Measurements from ENCODE around the gene ID3.
"Not testable (repeated sequence)": the region's sequence is repeated elsewhere in the genome, so short reads cannot be mapped to it uniquely, and the experiment has no call there.

Gene ID3

GRCh38 chr1:23588749-23589548, 29.6 kb upstream of the ID3 start:
- no peak for DNase-seq

DNA sequence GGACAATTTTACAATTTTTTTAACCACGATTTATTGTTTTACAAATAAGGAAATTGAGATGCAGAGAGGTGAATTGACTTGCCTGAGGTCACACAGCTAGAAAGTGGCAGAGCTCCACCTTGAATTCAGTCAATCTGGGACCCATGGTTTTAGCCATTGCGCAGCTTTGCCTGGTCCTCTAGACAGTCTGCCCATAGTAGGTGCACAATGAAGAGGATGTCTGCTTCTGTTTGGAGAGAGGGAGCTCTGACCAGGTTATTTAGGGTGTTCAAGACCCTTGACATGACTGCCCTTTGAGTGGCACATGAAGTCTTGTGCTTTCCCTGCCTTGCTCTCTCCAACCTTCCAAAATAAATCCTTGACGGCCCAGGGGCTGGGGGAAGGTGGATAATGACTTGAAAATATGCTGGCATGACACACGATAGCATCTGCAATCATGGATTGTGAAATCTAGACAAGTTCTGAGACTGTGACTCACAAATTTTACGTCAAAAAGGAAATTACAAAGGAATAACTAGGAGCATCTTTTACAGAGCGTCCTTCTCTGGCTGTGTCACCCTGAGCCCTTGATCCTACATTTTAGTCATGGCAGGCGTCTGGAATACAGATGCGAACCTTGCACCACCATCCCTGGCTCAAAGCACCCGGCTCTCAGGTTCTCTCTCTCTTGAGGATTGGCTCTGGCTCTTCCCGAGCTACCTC, 26.2 kb upstream of the ID3 start:
- peak; percentile 87 to 99 (median 98) for DNase-seq

DNA sequence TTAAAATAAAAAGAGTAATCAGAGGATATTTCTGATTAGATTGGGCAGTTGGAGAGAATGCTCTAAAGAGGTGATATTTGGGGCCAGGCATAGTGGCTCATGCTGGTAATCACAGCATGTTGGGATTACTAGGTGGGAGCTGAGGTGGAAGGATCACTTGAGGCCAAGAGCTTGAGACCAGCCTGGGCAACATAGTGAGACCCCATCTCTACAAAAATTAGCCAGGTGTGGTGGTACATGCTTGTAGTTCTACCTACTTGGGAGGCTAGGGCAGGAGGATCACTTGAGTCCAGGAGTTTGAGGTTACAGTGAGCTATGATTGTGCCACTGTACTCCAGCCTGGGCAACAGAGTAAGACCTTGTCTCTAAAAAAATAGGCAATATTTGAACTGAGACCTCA, 24.4 kb upstream of the ID3 start:
- DNase-seq = not testable (repeated sequence)

GRCh38 chr1:23582820-23583219, 23.5 kb upstream of the ID3 start:
- DNase-seq = no peak

GRCh38 chr1:23581219-23581618, 21.9 kb upstream of the ID3 start:
- DNase-seq = no peak

- DNase-seq = peak in 1 of 3 donors; percentile 45
Measured at GRCh38 chr1:23578997-23579363, 19.7 kb upstream of the ID3 start.

DNA sequence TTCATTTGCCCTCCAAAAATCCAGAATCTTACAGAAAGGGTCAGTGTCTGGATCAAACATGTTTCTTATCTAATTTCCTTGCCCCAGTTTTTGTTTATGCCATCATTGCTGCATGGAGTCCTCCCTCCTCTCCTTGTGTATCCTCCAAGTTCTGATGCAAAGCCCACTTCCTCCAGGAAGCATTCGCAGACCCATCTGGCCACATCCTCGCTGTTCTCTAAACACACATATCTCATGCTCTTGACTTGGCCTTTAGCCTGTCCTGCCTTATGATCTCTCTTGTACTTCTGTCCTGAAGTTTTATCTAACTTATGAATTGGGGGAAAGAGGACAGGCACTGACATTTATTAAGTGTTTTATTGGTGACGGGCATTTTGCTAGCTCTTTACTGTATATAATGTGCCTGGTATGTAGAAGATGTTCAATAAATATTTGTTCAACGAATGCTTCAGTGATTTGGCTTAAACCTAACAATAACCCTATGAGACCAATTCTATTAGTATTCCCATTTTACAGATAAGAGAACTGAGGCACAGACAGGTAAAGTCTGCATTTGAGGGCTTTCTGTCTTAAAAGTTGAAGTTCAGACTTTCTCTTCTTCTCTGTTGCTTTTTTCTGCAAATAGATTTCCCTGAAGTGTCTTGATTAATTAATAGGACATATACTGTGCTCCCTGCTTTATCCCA, 19.2 kb upstream of the ID3 start:
- DNase-seq = peak in 1 of 3 donors; percentile 38

DNA sequence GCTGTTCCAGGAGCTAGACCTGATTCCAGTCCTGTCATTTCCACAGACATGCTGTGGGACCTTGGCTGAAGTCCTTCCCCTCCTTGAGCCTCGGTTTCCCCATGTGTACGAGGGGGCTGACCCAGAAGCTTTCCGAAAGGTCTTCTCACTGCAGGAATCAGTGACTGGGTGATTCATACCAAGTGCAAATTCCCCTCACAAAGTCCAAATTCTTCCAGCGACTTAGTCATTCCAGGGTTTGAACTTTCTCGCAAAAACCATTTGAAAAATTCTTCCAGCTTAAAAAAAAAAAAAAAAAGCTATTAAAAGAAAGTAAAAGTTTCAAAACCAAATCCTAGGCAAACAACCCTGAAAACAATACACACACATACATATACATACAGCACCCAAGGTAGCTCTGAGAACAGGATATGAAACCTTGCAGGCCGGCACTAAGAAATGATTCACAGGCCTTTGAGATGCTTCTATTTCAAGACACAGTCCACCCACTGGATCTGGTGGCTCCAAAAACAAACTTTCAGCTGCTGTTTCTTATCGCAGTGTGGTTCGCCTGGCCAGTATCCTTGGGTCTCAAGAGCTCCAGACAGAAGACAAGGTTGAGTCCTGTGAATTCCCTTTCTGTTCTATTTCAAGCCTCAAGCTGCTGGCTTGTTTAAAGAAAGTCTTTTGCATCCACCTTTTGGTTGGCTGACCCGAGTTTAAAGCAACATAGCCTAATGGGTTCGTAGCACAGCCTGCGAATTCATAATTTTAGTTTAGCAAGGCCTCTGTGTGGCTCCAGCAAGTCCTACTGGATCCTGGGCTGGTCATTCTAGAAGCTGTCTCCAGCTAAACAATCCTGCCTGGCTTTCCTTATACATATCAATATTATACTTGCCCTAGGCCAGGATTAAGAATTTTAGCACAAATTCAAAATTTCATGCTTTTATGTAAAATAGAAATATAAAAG, 18.0 kb upstream of the ID3 start:
- peak; percentile 66 to 83 (median 82) for DNase-seq

- no peak for DNase-seq
Measured at GRCh38 chr1:23576338-23577055, 17.2 kb upstream of the ID3 start.

GRCh38 chr1:23575226-23575810, 16.0 kb upstream of the ID3 start:
- no peak for DNase-seq

GRCh38 chr1:23574265-23574754, 15.0 kb upstream of the ID3 start:
- no peak for DNase-seq

DNA sequence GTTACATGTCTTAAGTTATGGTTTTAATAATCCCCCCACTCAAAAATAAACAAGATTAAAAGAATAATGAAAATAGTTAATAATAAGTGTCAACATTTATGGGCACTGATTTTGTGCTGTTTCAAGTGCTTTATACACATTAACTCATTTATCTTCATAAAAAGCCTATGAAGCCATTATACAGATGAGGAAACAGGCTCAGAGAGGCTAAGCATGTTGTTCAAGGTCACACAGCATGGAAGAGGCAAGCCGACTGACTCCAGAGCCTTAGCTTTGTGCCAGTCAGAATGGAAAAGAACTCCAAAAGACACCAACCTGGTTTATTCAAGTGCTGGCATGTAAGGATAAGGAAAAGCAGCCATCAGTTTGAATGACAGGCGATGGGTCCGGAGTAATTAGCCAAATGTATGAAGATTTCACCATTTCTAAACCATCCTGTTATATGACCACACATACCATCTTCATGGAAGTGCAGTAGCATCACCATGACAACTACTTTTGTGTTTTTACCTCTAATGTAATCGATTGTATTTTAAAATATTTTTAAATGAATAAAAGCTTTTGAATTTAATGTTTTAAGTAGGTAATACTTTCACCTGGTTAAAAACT, 14.4 kb upstream of the ID3 start:
- DNase-seq = no peak

DNA sequence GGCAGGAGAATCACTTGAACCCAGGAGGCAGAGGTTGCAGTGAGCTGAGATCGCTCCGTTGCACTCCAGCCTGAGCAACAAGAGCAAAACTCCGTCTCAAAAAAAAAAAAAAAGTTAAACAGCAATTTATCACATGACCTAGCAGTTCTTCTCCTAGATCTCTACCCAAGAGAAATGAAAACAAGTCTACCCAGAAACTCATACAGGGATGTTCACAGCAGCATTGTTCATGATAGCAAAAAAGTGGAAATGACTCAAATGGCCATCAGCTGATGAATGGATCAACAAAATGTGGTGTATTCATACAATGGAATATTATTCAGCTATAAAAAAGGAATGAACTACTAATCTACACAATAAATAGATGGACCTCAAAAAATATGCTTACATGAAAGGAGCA, 12.2 kb upstream of the ID3 start:
- DNase-seq = peak; percentile 29 to 67 (median 56)

- DNase-seq = no peak
Measured at GRCh38 chr1:23570001-23570691, 10.8 kb upstream of the ID3 start.

DNA sequence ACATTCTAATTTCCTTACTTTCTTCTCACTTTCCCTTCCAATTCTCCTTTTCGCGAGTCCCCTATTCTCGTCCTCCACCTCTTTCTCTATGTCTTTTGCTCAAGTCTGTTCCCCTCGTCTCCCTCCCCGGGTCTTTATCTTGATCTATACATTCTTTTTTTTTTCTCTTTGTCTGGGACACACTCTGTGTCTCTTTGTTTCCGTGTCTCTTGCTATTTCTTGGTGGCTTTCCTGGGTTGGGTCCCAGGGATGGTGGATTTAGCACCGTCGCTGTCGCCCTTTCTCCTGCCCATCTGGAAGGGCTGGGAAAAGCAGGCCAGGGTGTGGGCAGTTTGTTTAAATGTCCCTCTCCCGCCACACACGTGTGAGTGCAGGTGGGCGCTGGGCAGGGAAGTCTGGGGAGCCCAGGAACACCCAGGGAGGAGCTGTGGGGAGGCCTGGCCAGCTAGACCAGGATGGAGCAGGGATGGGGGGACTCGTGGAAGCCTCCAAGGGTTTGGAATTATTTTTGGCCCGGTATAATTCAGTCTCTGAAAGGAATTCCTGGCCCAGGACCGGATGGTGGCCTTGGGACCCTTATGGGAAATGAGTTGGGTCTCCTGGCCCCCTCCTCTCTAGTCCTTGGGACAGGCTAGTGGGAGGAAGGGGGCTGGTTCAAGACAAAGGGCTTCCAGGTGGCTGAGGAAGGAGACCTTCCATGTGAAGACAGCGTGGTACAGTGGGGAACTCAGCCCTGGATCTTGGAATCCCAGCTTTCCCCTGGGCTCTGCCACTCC, 9.5 kb upstream of the ID3 start:
- DNase-seq = no peak

GRCh38 chr1:23567996-23568607, 8.8 kb upstream of the ID3 start:
- no peak for DNase-seq

DNA sequence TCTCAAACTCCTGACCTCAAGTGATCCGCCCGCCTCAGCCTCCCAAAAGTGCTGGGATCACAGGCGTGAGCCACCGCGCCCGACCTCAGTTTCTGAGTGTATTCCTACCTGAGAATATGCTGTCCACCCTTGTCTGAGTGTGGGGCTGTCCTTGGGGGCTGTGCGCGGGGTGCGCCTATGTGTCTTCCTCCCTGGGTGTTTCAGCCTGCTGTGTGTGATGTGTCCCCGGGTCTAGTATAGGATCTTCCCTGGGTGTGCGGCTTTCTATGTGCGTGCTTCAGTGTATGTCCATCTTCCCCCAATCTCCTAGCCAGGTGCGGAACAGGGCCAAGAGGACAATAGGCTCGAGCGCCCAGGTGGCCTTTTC, 8.3 kb upstream of the ID3 start:
- DNase-seq = no peak

DNA sequence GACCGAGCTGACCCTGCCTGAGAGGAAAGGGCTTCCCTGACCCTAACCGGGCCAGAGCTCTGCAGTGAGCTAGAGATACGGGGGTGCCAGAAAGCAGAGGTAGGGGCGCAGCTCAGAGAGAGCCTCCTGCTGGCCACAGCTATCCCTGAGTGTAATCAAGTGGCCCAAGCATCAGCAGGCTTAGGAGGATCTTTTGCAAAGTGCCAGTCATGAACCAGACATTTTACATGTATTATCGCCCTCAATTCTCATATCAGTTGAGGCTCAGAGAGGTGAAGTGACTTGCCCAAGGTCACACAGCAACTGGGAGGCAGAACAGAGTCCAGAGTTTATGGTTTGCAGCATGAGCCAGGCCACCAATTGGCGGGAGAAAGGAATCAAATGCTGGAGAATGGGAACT, 7.0 kb upstream of the ID3 start:
- no peak for DNase-seq

DNA sequence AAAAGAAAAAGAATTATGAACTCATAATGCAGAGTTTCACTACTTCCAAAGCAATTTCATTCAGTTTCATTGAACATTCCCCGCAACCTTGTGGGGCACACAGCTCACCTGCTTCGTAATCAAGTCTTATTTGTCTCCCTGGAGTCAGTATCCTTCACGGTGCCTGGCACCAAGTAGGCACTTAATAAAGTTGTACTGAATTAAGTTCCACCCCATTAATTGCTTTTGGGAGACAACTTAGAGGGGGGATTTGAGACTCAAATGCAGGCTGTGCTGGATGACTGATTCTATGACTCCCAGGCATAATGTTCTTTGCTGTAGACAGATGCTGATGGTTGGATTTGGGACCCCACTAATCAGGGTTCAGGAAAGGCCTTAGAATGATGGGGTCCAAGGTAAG, 6.5 kb upstream of the ID3 start:
- no peak for DNase-seq
